ENCODE results near the gene TMX4.

The TMX4 gene

GRCh38 chr20:8018958-8019245, 659 bp downstream of the TMX4 start:
- peak; percentile 74 for DNase-seq (ENCODE audit: low spot score)

GRCh38 chr20:8012724-8013123, 6.8 kb downstream of the TMX4 start:
- DNase-seq (ENCODE audit: low spot score): no peak

DNA sequence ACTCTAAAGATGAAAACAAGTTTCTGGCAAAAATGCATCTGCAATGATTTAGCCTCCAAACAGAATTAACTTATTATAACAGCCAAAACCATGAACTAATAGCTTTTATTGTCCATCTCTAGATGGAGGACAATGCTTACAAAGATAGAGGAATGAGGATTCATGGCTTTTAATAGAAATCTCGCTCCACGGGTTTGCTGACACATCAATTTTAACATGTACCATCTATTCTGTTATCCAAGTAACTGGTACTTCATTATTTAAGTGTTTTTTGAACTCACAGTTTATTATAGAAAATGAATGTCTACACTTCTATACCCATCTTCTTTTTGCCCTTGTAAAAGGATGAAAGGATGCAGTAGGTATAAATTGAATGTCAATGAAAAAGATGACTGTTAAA, 10.8 kb downstream of the TMX4 start:
- DNase-seq (ENCODE audit: low spot score): no peak

- no peak for DNase-seq (ENCODE audit: low spot score)
These were observed 12.1 kb downstream of the TMX4 start for GRCh38 chr20:8007490-8007889.

GRCh38 chr20:8005575-8006366, 13.8 kb downstream of the TMX4 start:
- no peak for DNase-seq (ENCODE audit: low spot score)

- no peak for DNase-seq (ENCODE audit: low spot score)
These were observed 14.5 kb downstream of the TMX4 start for GRCh38 chr20:8005033-8005432.

DNA sequence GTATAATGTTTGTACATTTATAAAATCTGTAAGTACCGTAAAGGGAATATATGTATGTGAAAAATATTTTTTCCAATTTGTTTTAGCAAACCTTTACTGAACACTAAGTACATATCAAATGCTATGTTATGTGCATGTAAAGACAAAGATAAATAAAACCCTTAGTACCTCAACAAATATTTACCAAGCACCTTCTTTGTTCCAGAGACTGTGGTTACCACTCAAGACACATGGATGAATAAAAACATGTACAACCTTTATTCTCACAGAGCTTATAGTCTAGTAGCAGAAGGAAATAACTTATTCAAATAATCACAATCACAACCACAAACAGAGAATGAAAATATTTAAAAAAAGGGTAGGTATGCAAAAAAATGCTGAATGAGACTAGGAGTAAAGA, 17.5 kb downstream of the TMX4 start:
- no peak for DNase-seq (ENCODE audit: low spot score)

- DNase-seq (ENCODE audit: low spot score): no peak
These were observed 18.8 kb downstream of the TMX4 start for GRCh38 chr20:8000796-8001195.

- no peak for DNase-seq (ENCODE audit: low spot score)
These were observed 22.7 kb downstream of the TMX4 start for GRCh38 chr20:7996898-7997297.

DNA sequence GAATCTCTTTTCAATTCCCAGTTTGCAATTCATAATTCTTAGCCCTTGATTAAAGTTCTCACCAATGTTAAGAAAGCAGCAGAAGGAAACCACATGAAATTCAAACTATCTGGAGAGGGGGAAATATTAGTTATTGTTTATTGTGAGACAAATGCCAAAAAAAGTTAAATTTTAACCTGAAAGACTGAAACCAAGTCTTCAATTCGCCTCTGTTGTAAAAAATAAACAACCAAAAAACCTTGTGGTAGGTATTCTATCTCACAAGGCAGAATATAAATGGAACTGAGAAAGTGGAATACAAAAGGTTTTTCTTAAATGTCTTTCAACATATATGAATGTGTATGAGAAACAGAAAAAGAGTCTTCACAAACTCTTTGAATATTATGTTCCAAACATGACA, 24.8 kb downstream of the TMX4 start:
- no peak for DNase-seq (ENCODE audit: low spot score)

DNA sequence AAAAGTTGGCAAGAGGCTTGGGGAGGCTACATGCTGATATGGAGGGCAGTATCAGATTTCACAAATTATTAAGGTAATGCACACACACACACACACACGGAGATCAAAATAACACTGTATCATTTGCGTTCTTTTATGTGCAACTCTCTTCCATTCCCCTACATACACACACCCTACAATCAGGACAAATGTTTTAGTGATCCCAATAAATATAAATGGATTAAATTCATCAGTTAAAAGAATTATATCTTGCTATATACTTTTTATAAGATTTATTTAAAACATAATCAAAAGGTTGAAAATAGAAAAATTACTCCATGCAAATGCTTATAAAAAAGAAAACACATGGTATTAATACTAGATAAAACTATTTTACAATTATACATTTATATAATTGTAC, 25.9 kb downstream of the TMX4 start:
- DNase-seq (ENCODE audit: low spot score): no peak

- no peak for DNase-seq (ENCODE audit: low spot score)
These were observed 26.3 kb downstream of the TMX4 start for GRCh38 chr20:7993238-7993637.

GRCh38 chr20:7990385-7990784, 29.2 kb downstream of the TMX4 start:
- DNase-seq (ENCODE audit: low spot score): no peak

DNA sequence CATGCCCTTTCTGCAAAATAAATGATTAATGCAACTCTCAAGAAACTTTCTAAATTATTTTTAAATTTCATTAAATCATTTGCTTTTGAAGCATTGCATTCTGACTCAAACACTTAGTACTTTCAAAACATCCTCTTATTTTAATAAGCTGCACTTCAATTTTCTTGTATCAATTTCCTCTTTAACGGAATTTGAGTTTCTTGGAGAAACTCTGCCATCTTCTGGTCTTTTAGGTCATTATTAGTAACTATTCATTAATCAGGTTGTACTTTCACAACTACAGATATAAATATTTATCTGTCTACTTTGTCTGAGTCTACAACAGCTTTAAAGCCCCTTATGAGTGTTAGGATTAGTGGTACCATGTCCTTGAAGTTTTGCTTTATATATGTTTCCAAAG, 30.2 kb downstream of the TMX4 start:
- no peak for DNase-seq (ENCODE audit: low spot score)

DNA sequence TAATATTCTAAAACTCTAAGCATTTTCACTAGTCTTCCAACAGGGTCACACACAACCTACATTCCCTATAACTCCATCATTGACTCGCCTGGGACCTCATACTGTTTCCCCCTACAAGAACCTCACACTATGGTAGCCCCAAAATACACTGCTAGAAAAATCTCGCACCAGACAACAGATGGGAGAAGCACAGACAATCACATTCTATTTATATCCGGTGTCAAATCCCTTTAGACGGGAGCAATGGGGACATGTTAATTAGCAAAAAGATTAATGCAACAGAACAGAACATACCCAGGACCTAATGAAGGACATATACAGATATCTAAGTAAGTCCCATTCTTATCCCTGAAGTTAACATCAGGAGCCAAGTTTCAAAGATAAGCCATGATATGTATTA, 33.6 kb downstream of the TMX4 start:
- no peak for DNase-seq (ENCODE audit: low spot score)

- DNase-seq (ENCODE audit: low spot score): no peak
These were observed 35.4 kb downstream of the TMX4 start for GRCh38 chr20:7984192-7984591.

DNA sequence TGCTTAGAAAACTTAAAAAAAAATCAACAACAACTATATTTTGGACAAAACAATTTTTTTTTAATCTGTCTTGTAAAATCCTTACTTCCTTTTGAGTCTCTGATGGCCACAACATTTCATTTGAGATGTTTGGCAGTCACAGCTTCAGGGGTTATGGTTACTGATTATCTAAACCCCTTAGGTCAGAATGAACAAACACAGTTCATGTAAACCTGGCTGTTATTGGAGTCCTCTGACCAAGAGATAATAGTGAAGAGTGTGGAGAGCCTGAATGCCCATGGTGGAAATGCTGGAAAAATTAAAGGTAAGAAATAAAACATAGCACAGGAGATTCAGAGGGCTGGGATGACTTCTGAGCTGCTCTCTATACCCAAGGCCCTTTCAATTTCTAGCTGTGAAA, 38.2 kb downstream of the TMX4 start:
- DNase-seq (ENCODE audit: low spot score): no peak

DNA sequence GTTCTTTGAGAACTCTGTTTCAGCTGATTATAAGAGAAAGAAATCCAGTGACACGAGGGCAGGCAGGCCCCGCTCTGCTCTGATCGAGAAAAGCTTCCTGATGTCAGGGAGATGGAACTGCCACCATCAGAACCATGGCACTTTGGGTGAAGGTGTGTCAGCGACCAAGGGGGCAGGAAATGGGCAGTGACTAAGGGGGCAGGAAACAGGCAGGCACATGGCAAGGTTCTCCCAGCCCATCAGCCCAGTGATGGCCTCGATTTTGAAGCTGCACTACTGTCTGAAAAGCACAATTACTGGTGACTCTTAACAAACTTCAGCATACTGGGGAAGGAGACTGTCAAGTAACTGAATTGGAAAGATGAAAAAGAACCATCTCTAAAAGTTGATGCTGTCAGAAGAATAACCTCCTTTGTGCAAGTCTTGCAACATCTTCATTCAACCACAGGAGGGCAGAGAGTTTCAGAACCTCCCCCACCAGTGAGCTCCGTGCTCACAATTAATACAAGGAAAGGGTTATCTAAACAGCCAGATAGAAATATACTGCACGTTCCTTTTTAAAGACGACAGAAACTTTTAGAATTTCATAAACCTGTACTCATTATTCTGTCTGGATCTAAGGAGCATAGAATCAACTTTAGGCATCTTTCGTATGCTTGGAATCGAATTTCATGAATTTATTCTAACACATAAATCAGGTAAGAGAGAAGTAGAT, 39.1 kb downstream of the TMX4 start:
- DNase-seq (ENCODE audit: low spot score): peak; percentile 5

GRCh38 chr20:7977709-7978108, 41.9 kb downstream of the TMX4 start:
- DNase-seq (ENCODE audit: low spot score): no peak

DNA sequence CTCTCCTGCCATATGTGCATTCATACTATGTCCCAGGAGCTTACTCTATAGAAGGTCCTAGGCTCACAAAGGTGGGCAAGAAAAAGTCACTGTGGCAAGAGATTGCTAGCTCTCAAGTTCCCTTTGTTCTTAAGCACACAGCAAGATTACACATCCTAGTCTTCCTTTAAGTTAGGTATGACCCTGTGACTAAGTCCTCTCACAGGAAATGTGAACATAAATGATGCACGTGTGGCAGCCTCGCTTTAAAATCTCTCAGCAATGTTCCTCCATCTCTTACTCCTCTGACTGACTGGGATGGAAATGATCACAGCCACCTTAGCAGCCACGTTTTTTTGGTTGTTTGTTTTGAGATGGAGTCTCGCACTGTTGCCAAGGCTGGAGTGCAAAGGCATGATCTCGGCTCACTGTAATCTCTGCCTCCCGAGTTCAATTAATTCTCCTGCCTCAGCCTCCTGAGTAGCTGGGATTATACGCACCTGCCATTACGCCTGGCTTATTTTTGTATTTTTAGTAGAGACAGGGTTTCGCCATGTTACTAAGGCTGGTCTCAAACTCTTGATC, 43.6 kb downstream of the TMX4 start:
- DNase-seq (ENCODE audit: low spot score): no peak

DNA sequence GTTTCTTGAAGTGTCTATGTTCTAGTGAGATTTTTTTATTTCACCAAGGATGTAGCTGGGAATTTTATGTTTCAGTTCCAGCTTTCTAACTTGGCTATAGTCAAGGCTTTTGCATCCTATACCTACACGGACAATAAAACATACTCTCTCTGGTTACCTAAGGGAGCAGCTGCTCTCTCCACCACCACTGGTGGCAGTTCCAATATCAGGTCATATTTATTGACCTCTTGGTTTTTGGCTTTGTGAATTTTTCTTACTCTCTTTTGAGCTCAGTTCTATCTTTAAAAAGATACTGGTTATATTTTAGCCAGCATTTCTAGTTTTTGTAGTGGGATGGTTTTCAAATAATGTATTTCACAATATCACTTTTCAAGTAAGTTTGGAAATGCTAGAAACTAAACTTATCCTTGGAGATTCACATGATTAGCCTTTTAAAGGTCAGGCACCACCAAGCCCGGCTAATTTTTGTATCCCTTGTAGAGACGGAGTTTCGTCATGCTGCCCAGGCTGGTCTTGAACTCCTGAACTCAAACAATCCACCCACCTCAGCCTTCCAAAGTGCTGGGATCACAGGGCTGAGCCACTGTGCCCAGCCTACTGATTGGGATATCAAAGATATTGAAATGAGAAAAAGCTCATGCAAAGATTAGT, 44.7 kb downstream of the TMX4 start:
- DNase-seq (ENCODE audit: low spot score): no peak

- no peak for DNase-seq (ENCODE audit: low spot score)
These were observed 47.9 kb downstream of the TMX4 start for GRCh38 chr20:7971536-7972280.
